Cortex of kidney (tissue), 1 donor: ENCODE data around the gene RNASE12.
"Not testable (repeated sequence)": the region's sequence is repeated elsewhere in the genome, so short reads cannot be mapped to it uniquely, and the experiment has no call there.

Source experiments
- DNase-seq: peaks from one replicate; lab custom pipeline; 2025; lab: John Stamatoyannopoulos, UW

RNASE12 gene

GRCh38 chr14:20591235-20591634, at the start of gene RNASE12:
TSS of gene RNASE12 (minus strand) at chr14:20591376. CDS start at chr14:20590723, 653 bp downstream.
- no peak for DNase-seq

GRCh38 chr14:20632831-20633691, 41.9 kb upstream of the RNASE12 start:
- DNase-seq: no peak

GRCh38 chr14:20632448-20632830, 41.3 kb upstream of the RNASE12 start:
- no peak for DNase-seq

GRCh38 chr14:20631880-20632389, 40.8 kb upstream of the RNASE12 start:
- no peak for DNase-seq

- no peak for DNase-seq
Measured at GRCh38 chr14:20631023-20631879, 40.1 kb upstream of the RNASE12 start.

GRCh38 chr14:20630340-20631022, 39.3 kb upstream of the RNASE12 start:
- no peak for DNase-seq

GRCh38 chr14:20628063-20628854, 37.1 kb upstream of the RNASE12 start:
- DNase-seq: no peak

- no peak for DNase-seq
Measured at GRCh38 chr14:20627346-20628027, 36.3 kb upstream of the RNASE12 start.

GRCh38 chr14:20626274-20626673, 35.1 kb upstream of the RNASE12 start:
- no peak for DNase-seq

- DNase-seq: no peak
Measured at GRCh38 chr14:20624495-20625070, 33.4 kb upstream of the RNASE12 start.

- DNase-seq: no peak
Measured at GRCh38 chr14:20623798-20624197, 32.6 kb upstream of the RNASE12 start.

GRCh38 chr14:20622816-20623291, 31.7 kb upstream of the RNASE12 start:
- no peak for DNase-seq

GRCh38 chr14:20620798-20621478, 29.8 kb upstream of the RNASE12 start:
- no peak for DNase-seq

- not testable (repeated sequence) for DNase-seq
Measured at GRCh38 chr14:20619688-20620087, 28.5 kb upstream of the RNASE12 start.

GRCh38 chr14:20618271-20618749, 27.1 kb upstream of the RNASE12 start:
- no peak for DNase-seq

GRCh38 chr14:20617138-20618003, 26.2 kb upstream of the RNASE12 start:
- DNase-seq: no peak

GRCh38 chr14:20615996-20616395, 24.8 kb upstream of the RNASE12 start:
- no peak for DNase-seq
